Measurements from ENCODE around the gene GGT1.
"Not testable (repeated sequence)": the region's sequence is repeated elsewhere in the genome, so short reads cannot be mapped to it uniquely, and the experiment has no call there.

The GGT1 gene

GRCh38 chr22:24672532-24672931 lies 69.5 kb downstream of the GGT1 start:
- H3K27me3 ChIP-seq (ENCODE audit: insufficient read depth, insufficient read length); H3K9ac ChIP-seq (ENCODE audit: insufficient read length, low read depth); H3K36me3 ChIP-seq (ENCODE audit: insufficient read depth, insufficient read length, low read length); H3K4me3 ChIP-seq (ENCODE audit: insufficient read length, low read depth); H3K9me3 ChIP-seq (ENCODE audit: insufficient read depth, low read length); DNase-seq (ENCODE audit: low read depth, low spot score); H3K4me1 ChIP-seq (ENCODE audit: insufficient read depth, insufficient read length): not testable (repeated sequence)
